ENCODE data around the gene PRKG1. TPM values are rescaled to one million over a fixed set of nuclear protein-coding genes. Genes with fewer than 3 reads are reported as not detected.

Gene PRKG1
- total RNA-seq, 1 donor = 1.2 TPM

GRCh38 chr10:51066231-51066630, 8.1 kb upstream of the PRKG1 start:
- Histone ChIP-seq H3K27me3 (ENCODE audit: insufficient read depth, low read length) (peaks cover 4% of the 10 kb centered on the region), H3K4me1 (ENCODE audit: insufficient read depth, low read length) (no peaks in the 10 kb centered on the region), H3K4me3 (ENCODE audit: low read length) (no peak overlapping the region), H3K9me3 (ENCODE audit: low read depth, low read length) (no peaks in the 10 kb centered on the region)

- no peak overlapping the region for H3K4me3 ChIP-seq (ENCODE audit: low read length)
- H3K27me3 ChIP-seq (ENCODE audit: insufficient read depth, low read length) = peaks cover 46% of the 10 kb centered on the region
- no peaks in the 10 kb centered on the region for H3K9me3 ChIP-seq (ENCODE audit: low read depth, low read length)
- H3K4me1 ChIP-seq (ENCODE audit: insufficient read depth, low read length) = no peaks in the 10 kb centered on the region
These were observed 2.1 kb upstream of the PRKG1 start for GRCh38 chr10:51072210-51072609.

GRCh38 chr10:51072921-51073434, 1.3 kb upstream of the PRKG1 start:
- Histone ChIP-seq H3K4me1 (ENCODE audit: insufficient read depth, low read length) (no peaks in the 10 kb centered on the region), H3K27me3 (ENCODE audit: insufficient read depth, low read length) (peaks cover 46% of the 10 kb centered on the region), H3K9me3 (ENCODE audit: low read depth, low read length) (no peaks in the 10 kb centered on the region), H3K4me3 (ENCODE audit: low read length) (no peak overlapping the region)

GRCh38 chr10:51073453-51074237, 642 bp upstream of the PRKG1 start:
- Histone ChIP-seq H3K9me3 (ENCODE audit: low read depth, low read length) (no peaks in the 10 kb centered on the region), H3K4me1 (ENCODE audit: insufficient read depth, low read length) (no peaks in the 10 kb centered on the region), H3K27me3 (ENCODE audit: insufficient read depth, low read length) (peaks cover 46% of the 10 kb centered on the region), H3K4me3 (ENCODE audit: low read length) (no peak overlapping the region)

GRCh38 chr10:51075043-51075872, 971 bp downstream of the PRKG1 start:
- H3K4me3 ChIP-seq (ENCODE audit: low read length) = no peak overlapping the region
- no peaks in the 10 kb centered on the region for H3K9me3 ChIP-seq (ENCODE audit: low read depth, low read length)
- peaks cover 46% of the 10 kb centered on the region for H3K27me3 ChIP-seq (ENCODE audit: insufficient read depth, low read length)
- no peaks in the 10 kb centered on the region for H3K4me1 ChIP-seq (ENCODE audit: insufficient read depth, low read length)

- Histone ChIP-seq H3K27me3 (ENCODE audit: insufficient read depth, low read length) (peaks cover 42% of the 10 kb centered on the region), H3K4me1 (ENCODE audit: insufficient read depth, low read length) (no peaks in the 10 kb centered on the region), H3K9me3 (ENCODE audit: low read depth, low read length) (no peaks in the 10 kb centered on the region), H3K4me3 (ENCODE audit: low read length) (no peak overlapping the region)
These were observed 1.6 kb downstream of the PRKG1 start for GRCh38 chr10:51075873-51076229.

GRCh38 chr10:51076299-51076841, 2.1 kb downstream of the PRKG1 start:
- no peak overlapping the region for H3K4me3 ChIP-seq (ENCODE audit: low read length)
- peaks cover 42% of the 10 kb centered on the region for H3K27me3 ChIP-seq (ENCODE audit: insufficient read depth, low read length)
- no peaks in the 10 kb centered on the region for H3K9me3 ChIP-seq (ENCODE audit: low read depth, low read length)
- H3K4me1 ChIP-seq (ENCODE audit: insufficient read depth, low read length) = no peaks in the 10 kb centered on the region

GRCh38 chr10:51077074-51077473, 2.8 kb downstream of the PRKG1 start:
- H3K27me3 ChIP-seq (ENCODE audit: insufficient read depth, low read length) = peaks cover 41% of the 10 kb centered on the region
- no peaks in the 10 kb centered on the region for H3K9me3 ChIP-seq (ENCODE audit: low read depth, low read length)
- no peaks in the 10 kb centered on the region for H3K4me1 ChIP-seq (ENCODE audit: insufficient read depth, low read length)
- H3K4me3 ChIP-seq (ENCODE audit: low read length) = no peak overlapping the region

GRCh38 chr10:51077507-51077906, 3.2 kb downstream of the PRKG1 start:
- H3K9me3 ChIP-seq (ENCODE audit: low read depth, low read length) = no peaks in the 10 kb centered on the region
- H3K4me1 ChIP-seq (ENCODE audit: insufficient read depth, low read length) = no peaks in the 10 kb centered on the region
- H3K4me3 ChIP-seq (ENCODE audit: low read length) = no peak overlapping the region
- H3K27me3 ChIP-seq (ENCODE audit: insufficient read depth, low read length) = peaks cover 36% of the 10 kb centered on the region

GRCh38 chr10:51079331-51079730, 5.0 kb downstream of the PRKG1 start:
- H3K27me3 ChIP-seq (ENCODE audit: insufficient read depth, low read length) = peaks cover 21% of the 10 kb centered on the region
- H3K9me3 ChIP-seq (ENCODE audit: low read depth, low read length) = no peaks in the 10 kb centered on the region
- no peak overlapping the region for H3K4me3 ChIP-seq (ENCODE audit: low read length)
- H3K4me1 ChIP-seq (ENCODE audit: insufficient read depth, low read length) = no peaks in the 10 kb centered on the region

GRCh38 chr10:51079766-51080165, 5.5 kb downstream of the PRKG1 start:
- H3K27me3 ChIP-seq (ENCODE audit: insufficient read depth, low read length) = peaks cover 17% of the 10 kb centered on the region
- H3K4me3 ChIP-seq (ENCODE audit: low read length) = no peak overlapping the region
- no peaks in the 10 kb centered on the region for H3K9me3 ChIP-seq (ENCODE audit: low read depth, low read length)
- H3K4me1 ChIP-seq (ENCODE audit: insufficient read depth, low read length) = no peaks in the 10 kb centered on the region

GRCh38 chr10:51080311-51081006, 6.2 kb downstream of the PRKG1 start:
- Histone ChIP-seq H3K27me3 (ENCODE audit: insufficient read depth, low read length) (peaks cover 10% of the 10 kb centered on the region), H3K9me3 (ENCODE audit: low read depth, low read length) (no peaks in the 10 kb centered on the region)

GRCh38 chr10:51082857-51083256, 8.6 kb downstream of the PRKG1 start:
- H3K4me3 ChIP-seq (ENCODE audit: low read length) = no peak overlapping the region
- no peaks in the 10 kb centered on the region for H3K27me3 ChIP-seq (ENCODE audit: insufficient read depth, low read length)
- no peaks in the 10 kb centered on the region for H3K9me3 ChIP-seq (ENCODE audit: low read depth, low read length)
- no peaks in the 10 kb centered on the region for H3K4me1 ChIP-seq (ENCODE audit: insufficient read depth, low read length)

More at GRCh38 chr10:51080311-51081006, 6.2 kb downstream of the PRKG1 start:
- no peak overlapping the region for H3K4me3 ChIP-seq (ENCODE audit: low read length)
- H3K4me1 ChIP-seq (ENCODE audit: insufficient read depth, low read length) = no peaks in the 10 kb centered on the region

GRCh38 chr10:51083356-51083853, 9.1 kb downstream of the PRKG1 start:
- Histone ChIP-seq H3K4me3 (ENCODE audit: low read length) (no peak overlapping the region), H3K27me3 (ENCODE audit: insufficient read depth, low read length) (no peaks in the 10 kb centered on the region), H3K9me3 (ENCODE audit: low read depth, low read length) (no peaks in the 10 kb centered on the region), H3K4me1 (ENCODE audit: insufficient read depth, low read length) (no peaks in the 10 kb centered on the region)
